NOMO-1 treated with DMSO at 0.1 percent for 48 hours (cell line): ENCODE results near the gene NDUFA8.

Source experiments
- DNase-seq: peaks from one replicate; lab custom pipeline; 2025; ENCODE audit not compliant: unreplicated experiment; lab: John Stamatoyannopoulos, UW

Gene NDUFA8

GRCh38 chr9:122102156-122102555 is 57.4 kb downstream of the NDUFA8 start:
- no peak for DNase-seq

GRCh38 chr9:122100756-122101155 is 58.8 kb downstream of the NDUFA8 start:
- no peak for DNase-seq

- peak; percentile 63 for DNase-seq
These were observed 60.2 kb downstream of the NDUFA8 start for GRCh38 chr9:122099271-122099869.

- DNase-seq, result peak; percentile 42
These were observed 61.8 kb downstream of the NDUFA8 start for GRCh38 chr9:122097679-122098315.

GRCh38 chr9:122096620-122097415 is 62.8 kb downstream of the NDUFA8 start:
- no peak for DNase-seq

- peak; percentile 37 for DNase-seq
These were observed 64.4 kb downstream of the NDUFA8 start for GRCh38 chr9:122095010-122095767.
